ENCODE measurements around the gene CELF2.

DNA sequence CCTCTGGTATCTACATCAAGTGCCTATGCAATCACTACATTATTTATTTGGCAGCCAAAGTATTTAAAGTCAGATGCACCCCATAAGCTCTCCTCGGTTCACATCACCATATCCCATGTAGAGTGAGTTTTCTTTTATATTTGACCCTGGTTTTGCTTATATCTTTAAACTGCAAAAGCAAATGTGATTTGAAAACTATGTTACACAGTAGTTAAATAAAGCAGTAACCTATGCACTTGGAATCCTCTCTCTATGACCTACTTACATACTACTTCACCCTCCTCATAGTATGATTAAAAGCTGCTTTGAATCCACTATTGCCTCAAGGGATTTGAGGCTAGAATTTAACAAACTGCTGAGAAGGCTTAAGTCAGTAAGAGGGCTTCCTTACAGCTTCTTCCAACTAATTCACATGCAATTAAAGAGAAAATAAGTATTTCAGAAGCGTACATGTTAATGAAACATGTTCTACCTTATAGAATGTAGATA is 2.2 kb upstream of the CELF2 start:
- TF ChIP-seq, protein P1, sequence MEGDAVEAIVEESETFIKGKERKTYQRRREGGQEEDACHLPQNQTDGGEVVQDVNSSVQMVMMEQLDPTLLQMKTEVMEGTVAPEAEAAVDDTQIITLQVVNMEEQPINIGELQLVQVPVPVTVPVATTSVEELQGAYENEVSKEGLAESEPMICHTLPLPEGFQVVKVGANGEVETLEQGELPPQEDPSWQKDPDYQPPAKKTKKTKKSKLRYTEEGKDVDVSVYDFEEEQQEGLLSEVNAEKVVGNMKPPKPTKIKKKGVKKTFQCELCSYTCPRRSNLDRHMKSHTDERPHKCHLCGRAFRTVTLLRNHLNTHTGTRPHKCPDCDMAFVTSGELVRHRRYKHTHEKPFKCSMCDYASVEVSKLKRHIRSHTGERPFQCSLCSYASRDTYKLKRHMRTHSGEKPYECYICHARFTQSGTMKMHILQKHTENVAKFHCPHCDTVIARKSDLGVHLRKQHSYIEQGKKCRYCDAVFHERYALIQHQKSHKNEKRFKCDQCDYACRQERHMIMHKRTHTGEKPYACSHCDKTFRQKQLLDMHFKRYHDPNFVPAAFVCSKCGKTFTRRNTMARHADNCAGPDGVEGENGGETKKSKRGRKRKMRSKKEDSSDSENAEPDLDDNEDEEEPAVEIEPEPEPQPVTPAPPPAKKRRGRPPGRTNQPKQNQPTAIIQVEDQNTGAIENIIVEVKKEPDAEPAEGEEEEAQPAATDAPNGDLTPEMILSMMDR (IDR thresholded peaks at IDR 0.05; ENCODE audit: poor library complexity): no peak
- TF ChIP-seq EZH2phosphoT487 (IDR thresholded peaks at IDR 0.05; ENCODE audit: low read depth, severe bottlenecking, unreplicated experiment) (no peak), EZH2 (IDR thresholded peaks at IDR 0.05; ENCODE audit: borderline replicate concordance) (no peak)

All from hepatocyte (in vitro differentiated cells).